Measurements from ENCODE around the gene RPAP3. TPM values are rescaled to one million over a fixed set of nuclear protein-coding genes. Genes with fewer than 3 reads are reported as not detected.

The RPAP3 gene
- polyA plus RNA-seq, 1 donor from 2014 or later, result 6.2 TPM

Other genes starting within 250 kb of the RPAP3 start
- 0.80 TPM for gene ENDOU, start 19.5 kb upstream of the RPAP3 start, polyA plus RNA-seq (ENCODE audit: insufficient read depth, low read depth, low replicate concordance)
- gene RAPGEF3, start 52.9 kb upstream of the RPAP3 start, polyA plus RNA-seq (ENCODE audit: insufficient read depth, low read depth, low replicate concordance), result 10.3 TPM
- 77.4 TPM for gene SLC48A1, start 67.2 kb upstream of the RPAP3 start, polyA plus RNA-seq (ENCODE audit: insufficient read depth, low read depth, low replicate concordance)
- gene HDAC7, start 113.9 kb upstream of the RPAP3 start, polyA plus RNA-seq (ENCODE audit: insufficient read depth, low read depth, low replicate concordance), result 8.2 TPM
- 0.49 TPM for gene VDR, start 199.0 kb upstream of the RPAP3 start, polyA plus RNA-seq (ENCODE audit: insufficient read depth, low read depth, low replicate concordance)

Data from brain (organoid and tissue), 1 donor.